Ovary (tissue), 3 donors: ENCODE data around the gene JHY.

Source experiments
- CTCF ChIP-seq, 3 donors: fragments of 450-650 bp in 2 of 3; fragments of 200-600 bp in 1 of 3; IDR thresholded peaks; one replicate each; pipeline versions ENCODE4 v1.5.1 to v1.8.0; 2016 to 2022; ENCODE audit warnings: antibody characterized with exemption in 3 of 3, mild to moderate bottlenecking in 1 of 3
- EP300 ChIP-seq: sonication (generic); formaldehyde crosslinking; IDR thresholded peaks from one replicate; pipeline ENCODE4 v1.6.1; 2017; ENCODE audit warnings: antibody characterized with exemption
- POLR2A ChIP-seq: fragments of 450-650 bp; IDR thresholded peaks from one replicate; pipeline ENCODE4 v1.6.1; 2017; ENCODE audit warnings: antibody characterized with exemption, mild to moderate bottlenecking, moderate library complexity
- donor health status: DM: no; HTN: no; CAD: no.

DNA sequence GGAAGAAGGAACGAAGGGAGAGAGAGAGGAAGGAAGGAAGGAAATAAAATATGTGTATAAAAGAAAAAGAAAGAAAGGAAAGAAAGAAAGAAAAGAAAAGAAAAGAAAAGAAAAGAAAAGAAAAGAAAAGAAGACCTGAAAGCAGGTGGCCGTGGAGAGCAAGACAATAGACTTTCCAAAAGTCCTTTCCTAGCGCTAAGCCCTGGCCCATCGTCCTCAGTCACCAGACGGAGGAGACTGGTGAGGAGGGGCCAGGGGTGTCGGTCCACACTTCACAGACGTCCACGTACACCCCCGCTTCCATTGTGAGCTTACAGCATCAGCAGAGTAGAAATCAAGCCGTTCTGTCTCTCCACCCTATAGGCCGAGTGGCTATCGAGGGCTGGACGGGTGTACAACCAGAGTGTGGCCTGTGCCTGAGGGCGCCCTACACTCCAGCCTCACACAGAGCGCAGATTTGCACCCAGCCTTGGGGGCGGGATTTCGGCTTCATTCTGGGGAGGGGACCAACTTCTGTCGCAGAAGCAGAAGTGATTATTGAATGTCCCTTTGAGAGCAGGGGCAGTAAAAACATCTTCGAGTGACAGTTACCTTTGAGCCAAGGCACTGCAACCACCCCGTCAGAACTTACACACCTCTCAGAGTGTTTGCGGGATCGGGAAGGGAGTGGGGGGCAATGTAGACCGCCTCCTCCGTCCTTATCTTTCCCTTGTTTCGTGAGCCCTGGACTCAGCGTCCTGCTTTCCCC, 101.1 kb downstream of the JHY start:
- no peak for TF ChIP-seq CTCF (IDR thresholded peaks at IDR 0.05)
- no peak for TF ChIP-seq POLR2A
- TF ChIP-seq EP300: no peak
